NCI-H1048 (cell line): ENCODE results near the gene YIPF2.
A peak's percentile ranks its signal among the peaks of the same experiment; 100 is the strongest.
"Not testable (repeated sequence)": the region's sequence is repeated elsewhere in the genome, so short reads cannot be mapped to it uniquely, and the experiment has no call there.

Source experiments
- DNase-seq: peaks from one replicate; lab custom pipeline; 2025; lab: John Stamatoyannopoulos, UW

Gene YIPF2

DNA sequence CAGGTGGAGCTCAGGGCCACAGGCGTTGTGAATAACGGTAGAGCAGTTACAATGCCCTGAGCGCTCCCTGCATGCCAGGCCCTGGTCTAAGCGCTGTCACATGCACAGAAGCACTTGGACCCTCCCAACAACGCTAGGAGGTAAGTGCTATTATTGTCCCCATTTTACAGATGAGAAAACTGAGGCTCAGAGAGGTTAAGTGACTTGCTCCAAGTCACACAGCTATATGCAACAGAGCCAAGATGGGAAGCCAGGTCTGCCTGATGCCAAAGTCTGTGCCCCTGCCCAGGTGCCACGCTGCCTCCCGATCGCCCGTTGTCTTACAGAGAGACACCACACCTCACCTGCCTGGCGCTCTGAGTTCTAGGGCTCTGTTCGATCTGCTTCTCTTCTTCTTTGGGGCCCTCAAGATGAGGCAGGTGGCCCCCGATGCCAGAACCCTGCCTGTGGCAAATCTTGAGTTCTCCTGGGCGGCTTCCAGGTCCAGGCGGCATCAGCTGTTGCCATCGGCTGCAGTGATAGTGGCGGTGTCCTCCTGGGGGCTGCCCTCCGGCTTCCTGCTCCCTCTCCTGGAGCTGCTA lies 20.0 kb downstream of the YIPF2 start:
- no peak for DNase-seq

DNA sequence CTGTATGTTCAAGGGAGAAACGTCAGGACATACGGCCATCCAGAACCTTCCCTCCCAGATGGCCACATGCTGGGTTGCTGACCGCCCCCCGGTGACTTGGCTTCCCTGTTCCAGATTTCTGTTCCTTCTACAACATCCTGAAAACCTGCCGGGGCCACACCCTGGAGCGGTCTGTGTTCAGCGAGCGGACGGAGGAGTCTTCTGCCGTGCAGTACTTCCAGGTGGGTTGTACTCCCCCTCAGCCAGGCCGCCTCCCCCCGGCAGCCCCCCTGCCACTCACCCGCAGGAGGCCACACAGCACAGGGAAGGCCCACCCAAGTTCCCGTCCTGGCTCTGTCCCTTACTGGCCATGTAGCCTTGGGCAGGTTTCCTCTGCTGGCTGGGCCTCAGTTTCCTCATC lies 20.5 kb downstream of the YIPF2 start:
- DNase-seq: no peak

DNA sequence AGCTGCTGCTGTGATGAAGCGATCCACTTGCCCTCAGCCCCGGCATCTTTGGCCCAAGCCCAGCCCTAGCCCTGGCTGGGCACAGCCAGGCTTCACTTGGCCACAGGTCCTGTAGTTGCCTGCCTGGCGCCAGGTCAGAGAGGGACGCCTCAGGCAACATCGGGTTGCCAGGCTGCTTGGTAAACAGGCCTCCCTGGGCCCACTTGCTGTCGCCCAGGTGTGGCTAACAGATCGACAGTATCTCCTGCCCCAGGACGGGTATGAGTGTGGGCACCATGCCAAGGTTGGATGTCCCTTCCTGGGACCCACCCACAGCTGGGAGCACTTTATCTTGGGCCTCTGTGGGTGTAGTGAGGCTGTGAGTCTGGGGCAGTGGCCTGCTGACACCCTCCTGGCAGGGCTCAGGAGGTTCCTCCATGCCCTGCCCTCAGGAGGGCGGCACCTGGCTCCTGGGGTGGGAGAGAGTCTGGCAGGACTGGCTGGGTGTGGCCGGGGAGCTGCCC lies 29.2 kb downstream of the YIPF2 start:
- no peak for DNase-seq

DNA sequence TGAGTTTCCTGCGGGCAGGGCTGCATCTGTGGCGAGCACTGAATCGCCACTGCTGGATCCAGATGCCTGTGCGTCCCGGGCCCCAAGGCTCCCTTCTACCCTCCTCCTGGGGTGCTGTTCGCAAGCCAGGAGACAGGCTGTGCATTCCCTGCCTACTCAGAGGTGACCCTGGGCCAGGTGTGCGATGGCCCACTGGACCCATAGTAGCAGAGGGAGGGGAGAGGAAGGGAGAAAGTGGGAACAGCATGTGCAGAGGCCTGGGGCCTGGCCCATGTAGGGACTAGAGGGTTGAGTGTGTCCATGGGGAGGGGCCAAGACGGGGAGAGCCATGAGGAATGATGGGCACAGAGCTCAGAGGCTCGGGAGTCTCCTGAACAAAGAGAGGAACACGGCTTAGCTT lies 29.8 kb downstream of the YIPF2 start:
- DNase-seq: no peak

DNA sequence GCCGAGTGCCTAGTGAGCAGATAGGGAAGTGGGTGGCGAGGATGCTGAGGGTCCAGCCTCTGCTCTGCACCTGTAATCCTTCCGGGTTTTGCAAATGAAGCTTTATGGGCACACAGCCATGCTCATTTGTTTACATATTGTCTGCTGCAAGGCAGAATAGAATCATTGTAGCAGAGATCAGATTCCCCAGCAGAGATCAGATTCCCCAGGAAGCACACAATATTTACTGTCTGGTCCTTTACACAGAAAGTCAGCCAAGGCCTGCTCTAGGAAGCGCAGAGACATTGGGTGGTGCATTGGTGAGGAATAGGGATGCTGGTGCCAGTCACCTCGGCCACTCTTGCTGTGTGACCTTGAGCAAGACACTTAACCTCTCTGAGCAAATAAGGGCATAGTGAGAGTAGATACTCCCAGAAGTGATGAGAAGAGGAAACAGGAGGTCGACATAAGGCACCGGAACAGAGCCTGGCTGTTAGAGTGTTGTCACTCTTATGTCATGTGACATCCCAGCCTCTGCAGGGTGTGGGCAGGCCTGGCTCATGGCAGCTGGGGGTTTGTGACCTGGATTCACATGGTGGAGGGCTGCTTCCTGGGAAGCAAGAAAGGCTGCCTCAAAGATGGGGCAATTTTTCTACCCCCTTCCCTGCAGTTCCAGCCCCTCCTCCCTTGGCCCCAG lies 31.4 kb downstream of the YIPF2 start:
- DNase-seq: peak; percentile 72

DNA sequence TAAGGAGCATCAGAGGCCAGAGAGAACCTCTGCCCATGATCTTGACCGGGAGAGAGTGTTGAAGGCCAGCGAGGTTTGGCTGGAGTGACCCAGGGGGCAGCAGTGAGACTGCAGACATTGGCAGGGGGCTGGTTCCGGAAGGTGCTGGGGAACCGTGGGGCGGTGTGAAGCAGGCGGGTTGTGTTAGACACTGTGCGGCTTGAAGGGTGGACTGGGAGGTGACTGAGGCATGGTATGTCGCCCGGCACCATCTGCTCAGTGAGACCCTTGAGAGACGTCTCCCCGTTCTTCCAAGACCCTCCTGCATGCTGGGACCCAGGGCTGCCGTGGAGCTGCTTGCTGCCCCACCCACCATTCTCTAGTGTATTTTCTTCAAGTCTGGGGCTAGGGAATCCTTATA lies 32.5 kb downstream of the YIPF2 start:
- no peak for DNase-seq

DNA sequence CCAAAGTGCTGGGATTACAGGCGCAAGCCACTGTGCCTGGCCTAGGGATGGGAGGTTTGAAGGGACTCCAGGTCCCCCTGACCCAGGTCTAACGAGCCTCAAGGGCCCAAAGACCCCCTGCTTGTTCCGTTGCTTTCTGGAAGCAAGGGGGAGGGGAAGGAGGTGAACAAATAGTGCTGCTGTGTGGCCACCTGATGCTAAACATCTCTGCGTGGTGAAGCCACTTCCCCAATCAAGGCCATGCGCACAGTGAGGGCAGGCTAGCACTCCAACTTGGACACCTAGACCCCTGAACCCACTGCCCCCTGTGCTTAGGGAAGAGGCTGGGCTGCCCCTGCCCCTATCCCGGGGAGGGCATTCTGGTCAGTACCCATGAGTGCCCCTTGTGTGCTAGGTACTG lies 33.1 kb downstream of the YIPF2 start:
- no peak for DNase-seq

DNA sequence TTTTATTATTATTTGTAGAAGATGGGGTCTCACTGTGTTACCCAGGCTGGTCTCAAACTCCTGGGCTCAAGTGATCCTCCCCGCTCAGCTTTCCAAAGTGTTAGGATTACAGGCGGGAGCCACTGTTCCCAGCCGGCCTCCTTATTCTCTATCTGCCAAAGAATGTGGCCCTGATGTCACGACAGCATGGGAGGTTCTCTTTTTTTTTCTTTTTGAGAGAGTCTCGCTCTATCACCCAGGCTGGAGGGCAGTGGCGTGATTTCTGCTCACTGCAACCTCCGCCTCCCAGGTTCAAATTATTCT lies 33.6 kb downstream of the YIPF2 start:
- DNase-seq: no peak

DNA sequence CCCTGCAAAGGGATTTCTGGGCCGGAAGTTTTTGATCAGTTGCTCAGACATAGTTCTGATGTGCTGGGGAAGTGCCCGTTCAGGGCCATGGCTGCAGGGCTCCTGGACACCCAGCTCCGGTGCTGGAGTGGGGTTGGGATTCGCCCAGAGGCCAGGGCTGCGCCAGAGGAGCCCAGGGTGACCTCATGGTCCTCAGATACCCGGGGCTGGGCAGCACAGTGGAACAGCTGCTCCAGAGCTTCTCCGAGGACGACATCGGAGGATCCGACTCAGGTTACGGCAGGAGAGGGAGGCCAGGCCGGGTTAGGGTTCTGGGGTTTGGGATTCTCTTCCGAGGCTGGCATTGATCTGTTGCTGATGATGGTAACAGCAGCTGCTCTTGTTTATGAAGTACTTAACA lies 36.2 kb downstream of the YIPF2 start:
- DNase-seq: no peak

DNA sequence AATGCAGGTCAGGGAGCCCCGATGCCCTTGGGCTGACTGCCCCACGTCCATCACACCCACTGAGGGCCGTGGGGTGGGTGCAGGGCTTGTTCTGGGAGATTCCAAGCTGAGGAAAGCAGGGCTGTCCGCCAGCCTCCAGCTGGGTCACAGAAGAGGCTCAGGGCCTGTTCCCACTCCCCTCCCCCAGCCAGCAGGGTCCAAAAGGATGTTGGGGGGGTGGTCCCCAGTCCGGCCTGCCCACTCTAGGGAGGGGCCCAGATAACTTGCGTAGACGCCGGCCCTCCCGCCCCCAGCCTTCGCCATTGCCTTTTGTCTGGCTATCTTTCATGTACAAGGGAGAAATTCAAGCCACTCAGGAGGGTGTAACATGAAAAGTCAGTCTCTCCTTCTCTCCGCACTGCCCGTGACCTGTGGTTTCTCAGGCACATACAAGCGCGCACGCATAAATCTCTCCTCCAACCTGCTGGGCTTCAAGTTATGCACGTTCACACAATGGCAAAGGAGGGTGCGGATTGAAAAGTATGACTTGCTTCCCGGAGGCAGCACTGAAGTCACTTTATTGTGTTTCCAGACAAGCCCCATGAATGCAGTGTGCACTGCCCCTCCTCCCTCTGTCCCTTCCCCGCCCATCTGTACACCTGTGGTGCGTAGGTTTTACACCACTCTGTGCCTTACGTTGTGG lies 36.9 kb downstream of the YIPF2 start:
- no peak for DNase-seq

DNA sequence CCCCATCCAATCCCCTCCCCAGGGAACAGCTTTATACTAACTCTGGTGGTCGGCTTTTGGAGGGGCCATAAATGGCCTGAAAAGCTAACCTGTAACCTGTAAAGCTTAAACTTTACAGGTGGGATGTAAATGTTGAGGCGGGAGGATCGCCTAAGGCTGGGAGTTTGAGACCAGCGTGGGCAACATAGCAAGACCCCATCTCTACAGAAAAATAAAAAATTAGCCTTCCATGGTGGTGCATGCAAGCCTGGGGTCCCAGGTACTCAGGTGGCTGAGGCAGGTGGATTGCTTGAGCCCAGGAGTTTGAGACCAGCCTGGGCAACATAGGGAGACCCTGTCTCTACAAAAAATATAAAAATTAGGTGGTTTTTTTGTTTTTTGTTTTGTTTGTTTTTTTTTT lies 38.6 kb downstream of the YIPF2 start:
- no peak for DNase-seq

DNA sequence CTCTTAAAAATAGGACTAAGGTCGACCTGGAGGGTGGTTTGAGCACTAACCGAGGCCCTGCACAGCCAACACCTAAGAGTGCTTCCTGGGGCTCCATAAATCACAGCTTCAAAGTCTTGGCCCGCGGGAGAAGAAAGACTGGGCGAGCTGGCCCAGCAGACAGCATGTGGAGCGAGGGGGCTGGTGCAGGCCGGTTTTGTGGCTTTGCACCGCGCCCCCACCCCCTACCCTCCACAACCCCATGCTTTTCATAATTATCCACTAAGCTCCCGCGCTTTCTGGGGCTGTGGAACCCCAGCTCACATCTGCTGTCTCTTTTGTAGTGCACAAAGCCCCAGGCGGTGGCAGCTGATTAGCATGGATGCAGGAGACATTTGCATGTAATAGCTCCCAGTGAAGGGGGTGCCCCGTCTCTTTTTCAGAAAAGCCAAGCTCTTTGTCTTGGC lies 40.0 kb downstream of the YIPF2 start:
- DNase-seq: peak; percentile 95

DNA sequence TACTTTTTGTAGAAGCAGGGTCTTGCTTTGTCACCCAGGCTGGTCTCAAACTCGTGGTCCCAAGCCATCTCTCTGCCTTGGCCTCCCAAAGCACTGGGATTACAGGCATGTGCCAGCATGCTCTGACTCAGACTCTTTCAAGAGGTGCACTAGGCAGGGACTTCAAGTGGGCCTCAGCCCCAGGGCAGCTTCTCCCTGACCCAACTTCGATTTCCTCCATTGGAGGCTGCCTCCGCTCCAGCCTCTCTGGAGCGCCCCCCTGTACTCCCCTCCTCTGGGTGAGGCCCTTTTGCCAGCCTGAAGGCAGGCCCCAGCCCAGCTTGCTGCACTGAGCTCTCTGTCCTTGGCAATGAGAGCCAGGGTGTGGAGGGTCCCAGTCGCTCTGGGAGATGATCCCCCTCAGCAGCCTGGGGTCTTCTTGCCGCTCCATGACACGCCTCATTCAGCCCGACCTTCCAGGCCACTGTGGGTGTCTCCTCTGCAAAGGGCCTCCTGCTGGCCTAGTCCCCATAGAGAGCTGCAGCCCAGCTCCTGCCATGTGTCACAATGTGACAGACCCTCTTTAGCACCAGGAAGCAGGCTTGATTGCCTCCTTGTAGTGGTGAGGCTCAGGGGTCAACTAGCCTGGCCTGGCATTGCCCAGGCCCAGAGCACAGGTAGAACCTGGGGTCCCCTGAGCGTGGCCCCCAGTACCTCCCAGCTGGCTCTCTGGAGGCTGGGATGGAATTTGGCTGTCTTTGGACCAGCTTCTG lies 40.6 kb downstream of the YIPF2 start:
- no peak for DNase-seq

DNA sequence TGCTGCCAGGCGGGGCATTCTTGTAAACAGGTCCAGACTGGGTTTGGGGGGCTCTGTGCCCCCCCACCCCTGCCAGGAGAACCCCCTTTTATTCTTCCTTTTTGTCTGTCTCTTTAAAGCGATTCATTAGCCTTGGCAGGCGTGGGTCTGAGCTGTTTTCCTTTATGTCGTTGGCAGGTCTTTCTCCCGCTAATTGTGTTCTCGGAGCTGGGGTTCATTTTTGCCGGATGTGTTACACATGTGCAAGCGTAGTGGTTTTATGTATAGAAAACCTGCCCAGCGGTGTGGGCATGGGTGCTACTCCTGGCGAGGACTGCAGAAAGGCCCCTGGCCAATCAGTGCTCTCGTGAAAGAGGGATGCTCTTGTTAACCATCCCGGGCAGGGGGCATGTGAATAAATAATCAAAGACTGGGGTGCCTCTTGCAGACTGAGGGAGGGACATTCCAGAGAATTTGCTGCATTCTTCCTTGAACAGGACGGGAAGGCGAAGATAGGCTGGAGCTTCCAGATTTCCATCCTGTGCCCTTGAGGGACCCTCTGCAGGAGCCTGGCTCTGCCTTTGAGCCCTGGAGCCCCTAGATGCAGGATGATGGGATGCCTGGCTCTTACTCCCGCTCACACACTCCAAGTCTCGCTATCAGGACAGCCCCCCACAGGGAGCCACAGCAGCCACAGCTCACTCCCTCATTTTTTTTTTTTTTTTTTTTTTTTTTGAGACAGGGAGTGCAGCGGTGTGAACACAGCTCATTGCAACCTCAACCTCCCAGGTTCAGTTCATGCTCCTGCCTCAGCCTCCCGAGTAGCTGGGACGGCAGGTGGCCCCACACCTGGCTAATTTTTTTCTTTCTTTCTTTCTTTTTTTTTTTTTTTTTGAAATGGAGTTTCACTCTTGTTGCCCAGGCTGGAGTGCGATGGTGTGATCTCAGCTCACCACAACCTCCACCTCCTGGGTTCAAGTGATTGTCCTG lies 43.0 kb downstream of the YIPF2 start:
- no peak for DNase-seq

DNA sequence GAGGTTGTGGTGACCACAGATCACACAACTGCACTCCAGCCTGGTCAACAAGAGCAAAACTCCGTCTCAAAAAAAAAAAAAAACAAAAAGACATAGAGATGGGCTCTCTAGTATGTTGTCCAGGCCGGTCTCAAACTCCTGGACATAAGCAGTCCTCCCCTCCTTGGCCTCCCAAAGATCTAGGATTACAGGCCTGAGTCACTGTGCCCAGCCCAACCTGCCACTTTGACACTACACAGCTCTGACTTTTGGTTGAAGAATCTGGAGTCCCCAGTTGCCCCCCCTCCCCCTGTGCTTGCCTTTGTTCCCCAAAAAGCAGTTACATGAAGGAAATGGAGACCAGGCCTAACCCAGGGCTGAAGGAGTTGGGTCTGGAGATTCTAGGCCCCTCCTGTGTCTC lies 44.2 kb downstream of the YIPF2 start:
- no peak for DNase-seq

DNA sequence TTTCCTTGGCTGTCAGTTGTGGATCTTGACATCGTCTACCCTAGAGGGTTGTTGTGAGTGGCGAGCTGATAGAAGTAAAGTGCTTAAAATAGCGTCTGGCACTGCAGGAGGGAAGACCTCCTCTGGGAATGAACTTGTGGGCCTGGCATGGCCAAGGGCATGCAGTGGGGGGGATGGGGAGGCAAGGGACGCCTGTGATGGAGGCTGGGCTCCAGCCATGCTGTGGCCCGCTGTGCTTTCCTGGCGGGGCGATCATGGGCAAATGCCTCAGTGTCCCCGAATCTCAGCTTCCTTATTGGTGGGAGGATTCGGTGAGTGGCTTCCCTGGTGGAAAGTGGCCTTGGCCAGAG lies 46.4 kb downstream of the YIPF2 start:
- DNase-seq: no peak

DNA sequence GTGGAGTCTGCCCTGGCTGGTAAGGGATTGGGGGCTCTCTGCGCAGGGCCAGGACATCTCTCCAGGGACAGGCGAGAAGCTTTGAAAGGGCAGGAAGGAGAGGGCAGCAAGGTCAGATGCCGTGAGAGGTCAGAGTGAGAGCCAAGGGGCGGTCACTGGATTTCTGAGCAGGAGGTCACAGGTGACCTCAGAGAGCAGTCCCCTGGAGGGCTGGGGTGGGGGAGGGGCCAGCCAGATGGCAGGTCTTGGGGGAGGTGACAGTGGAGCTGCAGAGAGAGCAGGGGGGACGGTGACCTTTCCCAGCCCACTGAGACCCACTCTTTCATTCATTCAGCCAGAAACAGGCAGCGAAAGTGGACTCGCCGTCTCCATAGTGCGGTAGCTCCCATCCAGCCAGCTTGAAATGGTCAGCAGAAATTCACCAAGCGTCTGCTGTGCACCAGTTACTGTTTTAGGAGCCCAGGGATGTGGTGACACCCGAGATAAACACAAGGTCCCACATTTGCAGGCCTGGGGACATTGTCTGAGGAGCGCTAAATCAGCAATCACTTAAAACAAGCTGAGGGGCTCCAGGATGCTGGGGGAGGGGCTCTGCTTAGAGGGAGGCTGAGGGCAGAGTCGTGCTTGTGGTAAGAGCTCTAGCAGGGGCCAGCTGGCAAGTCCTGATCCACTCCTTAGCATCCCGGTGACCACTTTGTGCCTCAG lies 46.9 kb downstream of the YIPF2 start:
- DNase-seq: no peak

DNA sequence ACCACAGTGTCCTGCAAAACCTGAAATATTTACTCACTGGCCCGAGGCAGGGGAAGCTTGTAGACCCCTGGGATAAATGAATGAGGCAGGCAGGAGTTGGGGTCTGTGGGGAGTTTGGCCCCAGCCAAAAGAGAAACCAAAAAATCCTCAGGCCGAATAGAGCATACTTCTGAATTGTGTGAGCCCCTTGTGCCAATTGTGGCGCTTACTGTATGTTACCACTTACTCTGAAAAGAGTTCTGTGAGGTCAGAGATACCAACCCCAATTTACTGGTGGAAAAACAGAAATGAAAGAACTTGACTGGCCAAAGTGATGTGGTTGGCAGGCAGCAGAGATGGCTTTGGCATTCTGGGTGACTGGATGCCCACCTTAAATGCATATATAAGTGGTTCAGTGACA lies 50.2 kb downstream of the YIPF2 start:
- DNase-seq: no peak

DNA sequence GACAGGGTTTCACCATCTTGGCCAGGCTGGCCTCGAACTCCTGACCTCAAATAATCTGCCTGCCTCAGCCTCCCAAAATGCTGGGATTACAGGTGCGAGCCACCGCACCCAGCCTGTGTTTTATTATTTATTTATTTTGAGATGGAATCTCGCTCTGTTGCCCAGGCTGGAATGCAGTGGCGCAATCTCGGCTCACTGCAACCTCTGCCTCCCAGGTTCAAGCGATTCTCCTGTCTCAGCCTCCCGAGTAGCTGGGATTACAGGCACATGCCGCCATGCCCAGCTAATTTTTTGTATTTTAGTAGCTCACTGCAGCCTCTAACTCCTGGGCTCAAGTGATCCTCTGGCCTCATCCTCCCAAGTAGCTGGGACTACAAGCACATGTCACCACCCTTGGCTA lies 50.8 kb downstream of the YIPF2 start:
- not testable (repeated sequence) for DNase-seq

DNA sequence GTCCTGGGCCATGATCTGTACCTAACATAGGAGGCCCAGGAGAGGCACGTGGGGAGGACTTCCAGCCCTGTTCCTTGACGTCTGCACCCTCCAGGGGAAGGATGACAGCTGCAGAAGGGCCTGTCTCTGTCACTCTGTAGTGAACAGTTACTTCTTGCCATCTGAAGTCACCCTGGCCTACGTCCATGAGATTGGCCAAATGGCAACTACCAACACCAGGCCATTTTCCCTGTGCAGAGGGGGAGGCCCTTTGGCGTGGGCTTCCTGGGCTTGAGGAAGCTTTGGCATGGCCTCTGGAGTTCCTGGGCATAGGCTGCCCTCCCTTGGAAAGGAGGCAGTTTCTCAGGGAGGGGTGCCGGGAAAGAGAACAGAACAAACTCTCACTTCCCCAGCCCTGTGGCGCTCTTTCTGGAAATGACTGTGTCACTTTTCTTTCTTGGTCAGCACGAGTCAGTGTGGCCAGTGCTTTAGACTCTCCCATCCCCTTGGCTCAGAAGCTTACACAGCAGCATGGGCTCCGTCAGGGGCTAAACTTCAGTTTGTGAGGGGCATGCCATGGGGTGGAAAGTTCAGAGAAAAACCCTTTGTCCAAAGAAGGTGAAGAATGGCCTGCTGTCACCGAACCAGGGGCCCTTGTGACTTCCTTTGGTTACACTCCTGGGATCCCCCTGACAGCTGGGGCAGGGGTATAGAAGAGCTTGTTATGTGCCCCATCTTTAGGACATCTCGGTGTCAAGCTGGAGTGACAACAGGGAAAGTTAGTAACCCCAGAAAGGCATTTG lies 51.8 kb downstream of the YIPF2 start:
- no peak for DNase-seq
